Fibroblast of skin of scalp (primary cell): ENCODE measurements around the gene LGALS3.
A peak's percentile ranks its signal among the peaks of the same experiment; 100 is the strongest.

Source experiments
- DNase-seq: peaks from one replicate; pipeline ENCODE4 v3.0.0-alpha.2; 2013

Gene LGALS3

GRCh38 chr14:55131370-55132137 lies 2.5 kb downstream of the LGALS3 start:
- DNase-seq, result no peak

GRCh38 chr14:55133416-55133815 lies 4.4 kb downstream of the LGALS3 start:
- peak; percentile 49 for DNase-seq

- peak; percentile 53 for DNase-seq
Observed at GRCh38 chr14:55136241-55136640, 7.2 kb downstream of the LGALS3 start.

GRCh38 chr14:55136885-55137786 lies 8.1 kb downstream of the LGALS3 start:
- DNase-seq, result peak; percentile 85

GRCh38 chr14:55138091-55138490 lies 9.0 kb downstream of the LGALS3 start:
- no peak for DNase-seq

- no peak for DNase-seq
Observed at GRCh38 chr14:55139141-55139540, 10.1 kb downstream of the LGALS3 start.

GRCh38 chr14:55139696-55140509 lies 10.9 kb downstream of the LGALS3 start:
- DNase-seq, result no peak

- DNase-seq, result no peak
Observed at GRCh38 chr14:55141825-55142224, 12.8 kb downstream of the LGALS3 start.

- DNase-seq, result no peak
Observed at GRCh38 chr14:55142466-55142865, 13.4 kb downstream of the LGALS3 start.

- DNase-seq, result no peak
Observed at GRCh38 chr14:55146425-55146824, 17.4 kb downstream of the LGALS3 start.

GRCh38 chr14:55151601-55152000 lies 22.5 kb downstream of the LGALS3 start:
- no peak for DNase-seq

GRCh38 chr14:55152052-55152753 lies 23.2 kb downstream of the LGALS3 start:
- no peak for DNase-seq

- DNase-seq, result no peak
Observed at GRCh38 chr14:55153951-55154350, 24.9 kb downstream of the LGALS3 start.

- no peak for DNase-seq
Observed at GRCh38 chr14:55157080-55157479, 28.0 kb downstream of the LGALS3 start.

GRCh38 chr14:55158412-55158811 lies 29.4 kb downstream of the LGALS3 start:
- no peak for DNase-seq

GRCh38 chr14:55160989-55161388 lies 31.9 kb downstream of the LGALS3 start:
- DNase-seq, result peak; percentile 56

- no peak for DNase-seq
Observed at GRCh38 chr14:55170526-55170925, 41.5 kb downstream of the LGALS3 start.

GRCh38 chr14:55180006-55180405 lies 51.0 kb downstream of the LGALS3 start:
- DNase-seq, result no peak

- DNase-seq, result no peak
Observed at GRCh38 chr14:55180434-55180833, 51.4 kb downstream of the LGALS3 start.

- no peak for DNase-seq
Observed at GRCh38 chr14:55188686-55189295, 59.7 kb downstream of the LGALS3 start.

GRCh38 chr14:55190906-55191202 lies 61.8 kb downstream of the LGALS3 start:
- DNase-seq, result no peak
